Measurements from ENCODE around the gene DMD.

DNA sequence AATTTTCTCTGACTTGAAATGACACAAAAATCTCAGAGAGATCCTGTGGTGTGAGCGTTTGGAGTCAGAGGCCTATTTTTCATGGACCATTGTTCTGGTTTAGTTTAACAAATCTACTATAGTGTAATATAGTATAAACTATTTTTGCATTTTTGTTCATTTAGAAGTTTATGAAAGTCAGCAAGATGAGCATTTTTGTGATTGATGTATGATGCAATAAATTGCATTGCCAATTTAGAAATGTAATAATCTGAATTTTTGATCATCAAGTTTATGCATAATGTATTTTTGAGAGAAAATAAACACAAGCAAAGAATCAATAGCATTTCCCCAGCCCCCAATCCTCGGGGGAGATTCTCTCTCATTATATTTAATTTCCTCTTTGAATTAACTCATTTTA is 1620.0 kb downstream of the DMD start:
- TF ChIP-seq POLR2A (IDR thresholded peaks at IDR 0.05; ENCODE audit: low read depth, low read length) (no peak), POLR2AphosphoS5 (IDR thresholded peaks at IDR 0.05; ENCODE audit: low read depth, low read length) (no peak), TAF1 (IDR thresholded peaks at IDR 0.05; ENCODE audit: borderline replicate concordance, low read depth, low read length) (no peak)
